Activated naive CD4-positive, alpha-beta T cell treated with anti-CD3 and anti-CD28 coated beads, Interleukin-2, amount 50 U/mL, for 72 hours (primary cell): ENCODE measurements around the gene DMRT3. TPM values are rescaled to one million over a fixed set of nuclear protein-coding genes. Genes with fewer than 3 reads are reported as not detected.

Experiments
- ATAC-seq, 2 donors: fragments of 150-1000 bp; cut with Tn5 transposase; 2 replicates each; pipeline ENCODE4 v1.10.0; 2021; ENCODE audit warnings: mild to moderate bottlenecking in 2 of 2, moderate library complexity in 2 of 2
- DNase-seq, 2 donors: peaks; one replicate each; pipeline ENCODE4 v3.0.0; 2021 to 2022; ENCODE audit warnings: low spot score in 2 of 2
- H3K27ac Mint-ChIP-seq, 2 donors: one replicate each; pipeline ENCODE4 v1.8.0; 2022; ENCODE audit warnings: mild to moderate bottlenecking in 2 of 2, mixed read lengths in 2 of 2
- H3K36me3 Mint-ChIP-seq, 2 donors: one replicate each; pipeline ENCODE4 v1.8.0; 2022; ENCODE audit warnings: mixed read lengths in 2 of 2
- H3K9me3 Mint-ChIP-seq, 2 donors: one replicate each; pipeline ENCODE4 v1.8.0; 2022; ENCODE audit warnings: mixed read lengths in 2 of 2
- total RNA-seq, 2 donors: library from RNA; stranded (reverse); gene quantifications; one replicate each; pipeline ENCODE4 v1.2.3, GENCODE V29; 2022

Gene DMRT3
- total RNA-seq, 2 donors from 2014 or later = not detected

GRCh38 chr9:967903-968641, 8.4 kb upstream of the DMRT3 start:
- DNase-seq (no peak), ATAC-seq (no peak)
- H3K27ac Mint-ChIP-seq = no peak overlapping the region
- H3K36me3 Mint-ChIP-seq = peaks cover 0 to 18% of the 10 kb centered on the region in 2 donors
- no peaks in the 10 kb centered on the region for H3K9me3 Mint-ChIP-seq

GRCh38 chr9:969310-970150, 6.9 kb upstream of the DMRT3 start:
- ATAC-seq (no peak), DNase-seq (peak in 1 of 2 donors; percentile 7)
- H3K9me3 Mint-ChIP-seq = no peaks in the 10 kb centered on the region
- H3K36me3 Mint-ChIP-seq = peaks cover 9 to 28% of the 10 kb centered on the region in 2 donors
- H3K27ac Mint-ChIP-seq = peak overlapping the region in 1 of 2 donors; percentile 68

- DNase-seq (no peak), ATAC-seq (no peak)
- no peak overlapping the region for H3K27ac Mint-ChIP-seq
- no peaks in the 10 kb centered on the region for H3K9me3 Mint-ChIP-seq
- peaks cover 9 to 29% of the 10 kb centered on the region in 2 donors for H3K36me3 Mint-ChIP-seq
Observed at GRCh38 chr9:970151-970996, 6.1 kb upstream of the DMRT3 start.

GRCh38 chr9:971901-972500, 4.5 kb upstream of the DMRT3 start:
- no peak overlapping the region for H3K27ac Mint-ChIP-seq
- peak in 1 of 2 donors; percentile 26 for DNase-seq

GRCh38 chr9:972501-973294, 3.8 kb upstream of the DMRT3 start:
- Mint-ChIP-seq H3K36me3 (peaks cover 9 to 35% of the 10 kb centered on the region in 2 donors), H3K9me3 (no peaks in the 10 kb centered on the region), H3K27ac (peak overlapping the region in 1 of 2 donors; percentile 72)
- DNase-seq = peak in 1 of 2 donors; percentile 17
- peak in 1 of 2 donors; percentile 10 for ATAC-seq

More at GRCh38 chr9:971901-972500, 4.5 kb upstream of the DMRT3 start:
- H3K9me3 Mint-ChIP-seq = no peaks in the 10 kb centered on the region
- ATAC-seq = peak in 1 of 2 donors; percentile 70
- peaks cover 9 to 35% of the 10 kb centered on the region in 2 donors for H3K36me3 Mint-ChIP-seq

GRCh38 chr9:973295-973834, 3.1 kb upstream of the DMRT3 start:
- H3K9me3 Mint-ChIP-seq = no peaks in the 10 kb centered on the region
- H3K36me3 Mint-ChIP-seq = peaks cover 9 to 35% of the 10 kb centered on the region in 2 donors
- peak overlapping the region in 1 of 2 donors; percentile 72 for H3K27ac Mint-ChIP-seq
- DNase-seq (no peak), ATAC-seq (no peak)

GRCh38 chr9:974031-974995, 2.1 kb upstream of the DMRT3 start:
- peaks cover 9 to 32% of the 10 kb centered on the region in 2 donors for H3K36me3 Mint-ChIP-seq
- no peak for ATAC-seq
- peak overlapping the region in 1 of 2 donors; percentile 30 for H3K27ac Mint-ChIP-seq
- no peak for DNase-seq
- H3K9me3 Mint-ChIP-seq = no peaks in the 10 kb centered on the region

GRCh38 chr9:974996-975739, 1.3 kb upstream of the DMRT3 start:
- no peak for ATAC-seq
- peak in 1 of 2 donors; percentile 6 for DNase-seq
- peaks cover 9 to 23% of the 10 kb centered on the region in 2 donors for H3K36me3 Mint-ChIP-seq
- no peaks in the 10 kb centered on the region for H3K9me3 Mint-ChIP-seq
- no peak overlapping the region for H3K27ac Mint-ChIP-seq

GRCh38 chr9:975740-976257, 656 bp upstream of the DMRT3 start:
- Mint-ChIP-seq H3K9me3 (no peaks in the 10 kb centered on the region), H3K36me3 (peaks cover 9 to 18% of the 10 kb centered on the region in 2 donors), H3K27ac (peak overlapping the region in 1 of 2 donors; percentile 84)
- DNase-seq (no peak), ATAC-seq (no peak)

GRCh38 chr9:976943-977837, 735 bp downstream of the DMRT3 start:
- H3K9me3 Mint-ChIP-seq = no peaks in the 10 kb centered on the region
- DNase-seq (no peak), ATAC-seq (peak in 1 of 2 donors; percentile 45)
- peaks cover 9 to 18% of the 10 kb centered on the region in 2 donors for H3K36me3 Mint-ChIP-seq
- H3K27ac Mint-ChIP-seq = no peak overlapping the region

- Mint-ChIP-seq H3K9me3 (no peaks in the 10 kb centered on the region), H3K27ac (peak overlapping the region in 1 of 2 donors; percentile 6), H3K36me3 (peaks cover 9 to 21% of the 10 kb centered on the region in 2 donors)
- ATAC-seq (no peak), DNase-seq (no peak)
Observed at GRCh38 chr9:977838-978830, 1.7 kb downstream of the DMRT3 start.

- ATAC-seq (no peak), DNase-seq (no peak)
- no peak overlapping the region for H3K27ac Mint-ChIP-seq
- peaks cover 0 to 11% of the 10 kb centered on the region in 2 donors for H3K36me3 Mint-ChIP-seq
- H3K9me3 Mint-ChIP-seq = no peaks in the 10 kb centered on the region
Observed at GRCh38 chr9:979983-980382, 3.5 kb downstream of the DMRT3 start.
